ENCODE results near the gene ERC2.

ERC2 gene

DNA sequence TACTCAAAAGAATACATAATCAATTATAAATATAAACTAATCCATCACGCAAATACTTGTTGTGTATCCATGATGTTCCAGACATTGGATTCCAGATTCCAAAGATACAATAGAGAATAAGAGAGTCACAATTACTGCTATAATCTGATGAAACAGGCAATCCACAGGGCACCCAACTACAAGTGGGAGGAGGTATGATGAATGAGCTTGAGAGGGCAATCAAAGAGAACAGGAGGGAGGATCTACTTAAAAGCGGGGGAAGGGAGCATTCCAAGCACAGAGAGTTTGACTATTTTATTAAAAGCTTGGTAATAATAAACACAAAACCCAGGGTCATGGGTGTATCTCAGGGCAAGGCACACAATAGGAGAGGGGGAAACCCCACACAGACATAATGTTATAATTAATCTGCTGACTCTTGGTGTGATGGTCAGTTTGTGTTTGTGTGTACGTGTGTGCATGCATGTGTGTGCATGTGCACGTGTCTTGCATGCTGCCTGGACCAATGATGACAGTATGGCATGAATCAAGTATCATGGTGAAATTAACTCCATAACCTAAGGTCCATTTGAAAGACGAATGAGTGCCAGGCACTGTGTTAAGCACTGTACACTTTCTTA, 655.8 kb downstream of the ERC2 start:
- no peak for FAIRE-seq

DNA sequence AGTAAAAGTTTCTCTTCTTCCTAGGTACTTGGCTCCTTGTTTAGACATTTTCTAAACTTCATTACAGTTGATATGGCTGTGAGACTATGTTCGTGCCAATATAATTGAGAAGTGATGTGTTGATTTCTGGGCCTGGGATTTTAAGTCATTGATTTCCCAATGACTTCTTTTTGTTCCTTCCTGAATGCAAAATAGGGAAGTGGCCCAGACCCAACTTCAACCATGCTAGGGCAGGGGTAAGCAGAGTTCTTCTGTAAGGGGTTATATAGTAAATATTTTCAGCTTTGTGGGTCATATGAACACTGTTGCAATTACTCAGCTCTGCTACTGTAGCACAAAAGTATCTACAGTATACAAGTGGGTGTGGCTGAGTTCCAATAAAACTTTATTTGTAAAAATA, 661.1 kb downstream of the ERC2 start:
- FAIRE-seq: no peak

DNA sequence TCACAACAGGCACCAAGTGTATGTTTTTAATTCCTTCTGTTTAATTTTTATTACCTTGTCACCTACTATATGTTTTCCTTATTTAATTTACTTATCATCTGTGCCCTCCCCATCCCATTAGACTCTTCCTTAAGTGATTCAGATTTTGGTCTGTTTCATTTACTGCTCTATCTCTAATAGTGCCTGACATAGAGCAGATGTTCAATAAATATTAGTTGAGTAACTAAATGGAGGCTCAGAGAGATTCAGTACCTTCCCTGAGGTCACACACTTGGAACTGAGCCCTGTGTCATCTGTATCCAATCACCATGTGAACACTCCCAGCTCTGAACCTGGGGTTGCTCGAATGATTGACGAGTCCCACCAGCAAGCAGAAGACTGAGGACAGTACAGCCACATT, 663.1 kb downstream of the ERC2 start:
- FAIRE-seq: no peak

DNA sequence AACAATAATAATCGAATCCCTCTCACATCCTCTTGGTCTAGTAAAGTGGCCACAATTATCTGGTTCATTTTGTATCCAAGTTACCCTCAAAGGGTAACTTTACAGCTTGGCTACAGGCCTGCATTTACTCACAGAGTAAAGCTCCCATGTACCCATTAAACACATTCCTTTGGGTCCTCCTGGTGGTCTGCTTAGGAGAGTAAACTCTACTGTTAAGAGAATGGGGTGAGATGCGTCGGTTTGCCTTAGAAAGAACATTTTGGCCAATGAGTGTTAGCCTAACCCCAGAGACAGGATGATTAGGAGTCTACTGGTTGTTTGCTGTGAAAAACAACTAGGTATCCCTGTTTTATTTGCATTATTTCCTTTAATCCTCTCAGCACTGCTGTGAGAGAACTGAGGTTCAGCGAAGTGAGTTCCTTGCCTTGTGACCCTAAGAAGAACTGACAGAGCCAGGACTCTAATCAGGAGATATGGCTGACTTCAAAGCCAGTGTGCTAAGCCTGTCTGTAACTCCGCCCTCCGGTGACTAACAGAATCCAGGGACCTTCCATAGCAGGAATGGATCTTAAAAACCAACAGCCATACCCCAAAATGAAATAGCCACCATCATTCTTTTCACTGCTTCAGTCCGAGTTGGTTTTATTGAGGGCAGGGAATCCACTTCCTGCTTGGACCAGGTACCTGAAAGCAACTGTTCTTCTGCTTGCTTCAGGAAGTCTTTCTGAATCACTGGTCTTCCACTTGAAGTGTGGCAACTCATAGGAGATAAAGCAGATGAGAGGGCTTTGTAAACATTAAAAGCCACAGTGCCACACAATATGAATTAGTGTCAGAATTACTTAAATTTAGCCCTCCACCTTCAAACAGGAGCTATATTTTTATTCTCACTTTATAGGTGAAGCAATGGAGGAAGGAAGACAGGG, 663.8 kb downstream of the ERC2 start:
- FAIRE-seq: no peak

DNA sequence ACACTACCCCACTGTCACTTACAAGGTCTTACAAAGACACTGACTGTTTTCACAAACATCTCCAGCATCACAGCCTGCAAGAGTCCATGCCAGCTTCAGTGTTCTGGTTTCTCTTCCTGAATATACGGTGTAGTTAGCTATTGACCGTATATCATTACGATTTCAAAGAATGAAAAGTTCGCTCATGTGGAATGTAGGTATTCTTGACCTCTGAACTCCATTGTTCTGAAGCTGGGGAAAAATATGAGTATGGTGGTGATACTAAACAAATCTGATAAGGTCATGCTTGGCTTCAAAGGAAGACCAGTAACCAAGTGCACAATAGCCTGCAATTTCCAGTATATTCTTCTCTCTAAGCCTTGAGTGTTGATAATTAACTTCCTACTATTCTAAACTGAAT, 665.5 kb downstream of the ERC2 start:
- no peak for FAIRE-seq

DNA sequence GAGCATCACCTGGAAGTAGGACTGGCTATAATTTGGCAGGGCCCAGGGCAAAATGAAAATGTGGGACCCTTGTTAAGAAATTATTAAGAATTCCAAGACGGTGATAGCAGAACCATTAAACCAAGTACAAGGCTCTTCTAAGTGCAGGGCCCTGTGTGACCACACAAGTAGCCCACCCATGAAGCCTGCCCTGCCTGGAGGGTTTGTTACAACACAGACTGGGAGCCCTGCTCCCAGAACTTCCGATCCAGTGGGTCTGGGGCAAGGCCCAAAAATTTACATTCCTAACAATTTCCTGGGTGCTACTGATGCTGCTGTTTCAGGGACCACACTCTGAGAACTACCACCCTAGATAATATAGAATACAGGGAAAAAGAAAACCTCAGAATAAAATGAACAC, 666.6 kb downstream of the ERC2 start:
- FAIRE-seq: no peak

DNA sequence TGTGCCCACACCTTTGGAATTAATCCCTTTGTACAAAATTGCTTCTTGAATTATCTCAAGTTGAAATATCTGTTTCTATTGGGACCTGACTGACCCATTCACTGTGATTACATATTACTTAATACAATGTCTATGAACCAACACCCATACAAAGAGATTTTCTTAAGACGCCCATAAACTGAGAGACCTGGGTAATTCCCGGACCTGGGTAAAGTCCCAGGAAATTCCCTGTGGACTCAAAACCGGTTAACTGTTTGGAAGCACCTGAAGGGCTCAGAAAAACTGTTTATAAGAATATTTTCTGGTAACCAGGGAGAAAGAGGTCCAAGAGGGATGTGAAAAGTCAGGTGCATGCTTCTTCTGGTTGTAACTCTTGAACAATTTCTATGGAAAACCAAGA, 667.2 kb downstream of the ERC2 start:
- FAIRE-seq: no peak

DNA sequence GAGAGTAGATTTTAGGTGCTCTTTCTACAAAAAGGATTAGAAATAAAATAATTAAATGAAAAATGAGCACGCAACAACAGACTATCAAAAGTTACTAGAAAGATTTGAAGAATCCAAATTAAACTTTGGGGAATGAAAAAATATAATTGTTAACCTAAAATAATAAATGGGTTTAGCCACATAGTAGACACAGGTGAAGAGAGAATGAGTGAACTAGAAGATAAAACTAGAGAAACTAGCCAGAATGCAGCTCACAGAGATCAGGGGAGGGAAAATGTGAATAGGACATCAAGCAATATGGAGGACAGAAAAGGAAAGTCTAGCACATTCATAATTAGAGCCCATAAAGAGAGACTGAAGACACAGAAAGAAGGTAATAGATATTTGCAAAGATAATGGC, 670.5 kb downstream of the ERC2 start:
- no peak for FAIRE-seq

DNA sequence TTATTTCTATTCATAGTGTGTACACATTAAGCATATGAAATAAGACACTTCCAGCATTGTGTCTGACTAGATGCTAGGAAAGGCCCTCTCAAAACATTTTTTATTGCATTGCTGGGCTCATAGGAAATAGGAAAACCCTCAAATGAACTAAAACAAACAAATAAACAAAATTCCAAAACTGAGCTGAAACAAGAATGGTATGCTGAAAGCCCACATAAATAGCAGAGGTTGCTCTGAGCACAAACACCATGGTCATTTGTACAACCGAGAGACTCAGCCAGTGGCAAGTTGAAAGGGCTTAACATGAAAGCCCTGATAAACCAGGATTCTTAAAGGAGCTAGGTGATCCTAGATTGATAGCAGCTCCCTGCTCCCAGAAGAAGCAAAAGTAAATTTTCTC, 671.2 kb downstream of the ERC2 start:
- no peak for FAIRE-seq

DNA sequence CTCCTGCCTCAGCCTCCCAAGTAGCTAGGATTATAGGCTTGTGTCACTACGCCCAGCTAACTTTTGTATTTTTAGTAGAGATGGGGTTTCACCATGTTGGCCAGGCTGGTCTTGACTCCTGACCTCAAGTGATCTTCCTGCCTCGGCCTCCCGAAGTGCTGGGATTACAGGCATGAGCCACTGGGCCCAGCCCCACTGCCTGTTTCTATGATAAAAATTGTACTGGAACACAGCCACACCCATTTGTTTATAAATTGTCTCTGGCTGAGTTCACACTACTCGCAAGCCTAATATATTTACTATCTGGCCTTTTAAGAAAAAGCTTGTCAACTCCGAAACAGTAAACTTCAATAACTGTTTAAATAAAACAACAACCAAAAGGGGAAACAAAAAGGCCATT, 671.7 kb downstream of the ERC2 start:
- no peak for FAIRE-seq

DNA sequence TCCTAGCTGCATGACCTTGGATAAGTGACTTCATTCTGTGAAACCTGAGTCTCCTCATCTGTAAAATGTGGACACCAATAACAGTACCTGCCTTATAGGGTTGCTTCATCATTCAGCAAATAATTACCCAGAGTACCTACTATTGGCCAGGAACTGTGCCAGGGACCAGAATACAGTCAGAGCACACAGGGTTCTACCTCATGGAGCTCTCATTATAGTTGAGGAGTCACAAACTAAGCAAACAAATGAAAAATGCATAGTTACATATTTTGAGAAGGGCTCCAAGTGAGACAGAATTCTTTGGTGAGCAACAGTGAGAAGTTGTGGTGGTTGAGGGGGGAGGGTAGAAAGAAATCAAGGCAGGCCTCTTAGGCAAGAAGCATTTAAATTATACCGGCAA, 672.5 kb downstream of the ERC2 start:
- FAIRE-seq: no peak

DNA sequence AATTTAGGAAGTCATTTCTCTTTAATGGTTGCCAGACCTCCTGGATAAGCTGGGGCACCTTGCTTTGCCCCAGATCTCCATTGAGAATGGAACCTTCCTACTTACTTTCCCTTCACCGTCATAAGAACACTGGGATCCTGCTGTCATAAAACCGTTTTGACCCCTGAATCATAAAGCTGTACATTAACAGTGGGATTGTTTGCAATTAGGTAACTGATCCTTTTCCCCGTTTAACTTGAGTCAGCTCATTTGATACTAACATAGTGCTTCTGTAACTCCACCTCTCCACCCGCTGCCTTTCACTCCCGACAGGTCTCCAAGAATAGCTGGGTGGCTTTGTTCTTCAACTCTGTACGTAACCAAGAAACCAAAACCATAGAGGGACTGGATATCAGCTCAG, 673.0 kb downstream of the ERC2 start:
- FAIRE-seq: no peak

DNA sequence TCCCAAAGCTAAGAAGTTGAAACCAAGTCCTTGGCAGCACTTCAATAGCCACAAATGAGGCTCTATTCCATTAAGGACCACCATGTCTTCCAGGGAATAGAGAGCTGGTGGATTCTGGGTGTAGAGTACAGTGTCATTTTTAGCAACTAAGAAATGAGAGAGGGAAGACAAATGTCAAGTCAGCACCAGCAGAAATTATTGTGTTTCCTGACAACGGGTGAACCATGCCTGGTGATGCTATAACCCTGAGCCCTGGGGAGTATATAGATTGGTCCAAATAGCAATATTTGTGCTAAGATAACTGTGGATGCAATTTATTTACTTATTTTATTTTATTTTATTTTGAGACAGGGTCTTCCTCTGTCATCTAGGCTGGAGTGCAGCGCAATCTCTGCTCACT, 675.5 kb downstream of the ERC2 start:
- FAIRE-seq: no peak

DNA sequence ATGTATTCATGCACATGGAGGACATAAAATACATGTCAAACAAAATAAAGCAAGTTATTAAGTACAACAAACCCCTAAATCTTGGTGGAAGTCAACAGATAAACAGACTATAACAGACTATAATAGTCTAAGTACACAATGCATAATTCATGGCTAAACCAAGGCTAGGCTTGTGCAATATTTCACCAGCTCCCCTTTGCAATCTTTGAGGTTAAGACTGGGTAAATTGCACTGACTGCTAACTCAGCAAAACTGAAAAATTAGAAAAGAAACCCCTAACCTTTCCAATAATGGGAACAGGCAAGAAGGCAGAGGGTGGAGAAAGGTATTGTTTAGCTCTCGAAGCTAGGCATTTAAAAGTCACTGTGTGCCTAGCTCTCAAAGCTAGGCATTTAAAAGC, 676.3 kb downstream of the ERC2 start:
- FAIRE-seq: no peak

DNA sequence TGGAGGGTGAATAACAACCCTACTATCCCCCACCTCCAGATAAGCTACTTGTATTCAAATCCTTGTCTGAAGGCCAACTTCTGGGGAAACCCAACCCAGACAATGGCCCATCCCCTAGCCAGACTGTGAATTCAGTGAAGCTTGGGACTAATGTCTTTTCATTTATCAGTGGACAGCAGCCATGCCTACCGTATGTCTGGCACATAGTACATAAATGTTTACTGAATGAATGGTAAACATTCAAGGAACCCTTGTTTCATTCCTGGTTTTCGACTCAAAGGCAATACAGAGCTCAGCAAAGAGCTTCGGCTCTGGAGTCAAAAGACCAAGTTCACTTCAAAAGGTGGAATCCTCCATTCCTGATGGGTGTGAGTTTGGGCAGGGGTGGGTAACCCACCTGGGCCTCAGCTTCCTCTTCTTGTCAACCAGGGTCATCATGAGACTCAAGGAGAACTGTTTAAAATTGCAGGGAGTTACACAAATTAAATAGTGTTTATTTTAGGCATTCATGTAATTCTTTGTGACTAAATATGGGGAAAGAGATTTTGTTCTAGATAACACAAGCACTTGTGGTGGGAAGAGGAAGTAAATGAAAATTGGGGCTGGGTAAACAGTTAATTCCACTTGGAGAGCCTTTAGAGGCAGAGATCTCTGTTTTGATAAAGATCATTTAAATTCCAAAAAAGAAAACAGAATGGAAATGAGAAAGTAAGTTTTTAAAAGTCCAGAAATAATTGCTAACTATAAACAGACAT, 677.5 kb downstream of the ERC2 start:
- no peak for FAIRE-seq

DNA sequence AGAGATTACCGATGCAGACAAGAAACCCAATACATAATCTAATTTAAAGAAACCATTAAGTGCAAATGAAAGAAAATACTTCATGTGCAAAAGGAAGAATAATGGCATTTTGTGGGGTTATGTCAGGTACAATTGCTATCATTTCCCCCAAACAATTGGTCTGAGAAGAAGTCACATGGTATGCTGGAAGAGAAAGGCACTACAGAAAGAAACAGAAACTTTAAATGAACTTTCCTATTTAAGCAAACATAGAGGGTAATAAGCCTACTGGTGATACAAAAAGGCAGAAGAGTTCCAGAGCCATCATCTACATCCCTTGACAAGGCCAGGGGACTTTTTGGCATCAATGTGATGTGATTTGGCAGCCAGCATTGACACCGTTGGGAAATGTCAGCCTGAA, 678.8 kb downstream of the ERC2 start:
- FAIRE-seq: no peak

DNA sequence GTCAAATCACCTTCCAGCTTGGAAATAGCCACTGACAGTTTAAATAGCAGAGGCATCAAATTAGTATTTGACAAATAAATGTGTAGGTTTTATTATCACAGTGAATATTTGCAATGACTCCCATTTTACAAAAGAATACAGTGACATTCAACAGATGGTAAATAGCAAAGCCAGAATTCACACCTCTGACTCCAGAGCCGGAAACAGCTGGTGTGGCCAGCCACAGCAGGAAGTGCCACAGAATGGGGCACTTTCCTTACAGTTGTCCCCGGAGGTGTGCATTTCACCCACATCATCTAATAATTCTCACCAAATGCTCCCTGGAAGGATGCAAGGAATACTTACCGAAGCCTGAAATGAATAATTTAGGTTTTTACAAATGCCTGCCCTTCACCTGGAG, 685.5 kb downstream of the ERC2 start:
- FAIRE-seq: no peak

DNA sequence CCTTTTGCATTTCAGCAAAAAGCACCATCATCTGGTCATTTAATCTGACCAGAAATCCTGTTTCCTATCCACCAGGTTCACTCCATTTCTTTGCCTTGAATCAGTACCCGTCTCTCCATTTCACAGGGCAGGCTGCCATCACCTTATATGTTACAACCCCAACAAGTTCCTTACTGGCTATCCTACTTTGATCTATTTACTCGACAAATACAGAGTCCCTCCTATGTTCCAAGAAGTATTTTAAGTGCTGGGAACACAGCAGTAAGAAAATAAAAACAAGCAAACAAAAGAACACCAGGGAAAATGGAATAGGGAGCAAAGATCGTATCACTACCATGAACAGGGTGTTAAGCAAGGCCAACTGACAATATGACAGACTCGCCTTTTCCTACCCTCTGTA, 685.9 kb downstream of the ERC2 start:
- FAIRE-seq: no peak

DNA sequence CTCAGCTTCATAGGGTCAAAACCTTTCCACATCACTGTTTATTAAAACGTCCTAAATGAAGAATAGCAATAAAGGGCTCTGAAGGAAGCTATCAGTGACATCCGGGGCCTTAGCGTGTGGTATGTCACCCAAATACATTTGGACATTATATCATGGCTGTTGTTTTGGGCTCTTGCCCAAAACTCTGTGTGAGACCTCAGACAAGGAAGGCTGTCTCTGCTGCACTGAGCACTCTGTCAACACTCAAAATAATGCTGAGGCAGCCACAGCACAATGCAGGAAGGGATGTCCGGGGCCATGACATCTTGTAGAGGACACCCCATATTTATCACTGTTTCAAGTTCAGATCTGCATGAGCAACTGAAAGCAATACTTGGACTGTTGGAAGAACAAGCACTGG, 687.4 kb downstream of the ERC2 start:
- FAIRE-seq: no peak

DNA sequence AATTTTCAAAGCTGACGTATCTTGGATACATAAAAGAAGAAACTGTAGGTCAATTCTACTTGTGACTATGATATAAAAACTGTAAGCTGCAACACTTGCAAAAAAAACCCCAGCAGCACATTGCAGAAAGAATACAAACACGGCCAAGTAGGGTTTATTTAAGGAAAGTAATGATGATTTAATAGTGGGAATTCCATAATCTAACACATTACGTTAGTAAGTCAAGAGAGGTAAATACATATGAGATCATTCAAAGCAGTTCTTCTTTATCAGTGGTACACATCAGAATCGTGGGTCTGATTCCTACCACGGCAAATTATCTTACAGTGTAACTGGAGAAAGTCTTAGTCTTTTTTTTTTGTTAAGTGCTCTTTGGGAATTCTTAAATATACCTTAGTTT, 688.7 kb downstream of the ERC2 start:
- no peak for FAIRE-seq

DNA sequence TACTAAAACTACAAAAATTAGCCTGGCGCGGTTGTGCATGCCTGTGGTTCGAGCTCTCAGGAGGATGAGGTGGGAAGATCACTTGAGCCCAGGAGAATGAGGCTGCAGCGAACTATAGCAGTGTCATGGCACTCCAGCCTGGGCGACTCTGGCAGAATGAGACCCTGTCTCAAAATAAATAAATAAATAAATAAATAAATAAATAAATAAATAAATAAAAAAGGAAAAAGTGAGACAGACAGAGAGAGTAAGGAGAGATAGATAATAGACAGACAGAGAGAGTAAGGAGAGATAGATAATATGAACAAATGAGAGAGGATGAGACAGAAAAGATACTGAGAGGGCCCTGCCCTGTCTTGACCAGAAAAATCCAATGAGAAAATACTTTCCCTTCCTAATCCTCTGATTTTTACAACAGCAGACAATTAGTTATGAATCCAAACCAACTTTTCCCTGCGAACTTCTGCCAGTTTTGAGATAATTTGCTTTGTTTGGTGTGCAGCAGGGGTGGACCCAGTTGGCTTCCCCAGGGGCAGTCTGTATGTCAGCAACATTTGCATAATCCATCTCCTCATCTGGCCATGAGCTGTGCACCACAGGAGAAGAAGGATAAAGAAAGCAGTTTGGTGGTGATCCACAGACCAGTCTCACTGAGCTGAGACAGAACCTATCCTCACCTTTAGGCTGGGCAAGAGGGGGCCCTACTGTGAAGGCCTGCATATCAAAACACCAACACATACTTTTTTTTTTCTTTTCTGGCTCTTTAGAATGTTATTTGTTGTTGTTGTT, 692.7 kb downstream of the ERC2 start:
- FAIRE-seq: no peak

DNA sequence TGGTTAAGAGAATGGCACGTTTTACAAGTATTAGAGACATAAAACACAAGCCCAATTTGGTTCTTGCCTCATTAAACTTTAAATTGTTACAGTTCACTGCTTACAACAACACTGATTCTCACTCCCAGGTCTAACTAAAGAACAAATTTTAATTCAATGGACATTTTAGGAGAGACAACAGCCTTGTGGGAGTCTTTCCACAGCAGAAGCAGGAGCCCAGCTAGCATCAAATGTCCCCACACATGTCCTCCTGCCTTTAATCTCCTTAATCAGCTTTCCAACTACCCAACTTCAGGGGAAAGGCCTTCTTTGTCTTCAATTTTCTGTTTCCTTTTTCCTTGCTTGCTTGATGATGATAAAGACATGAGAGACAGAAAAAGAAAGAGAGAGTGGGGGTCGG, 693.4 kb downstream of the ERC2 start:
- no peak for FAIRE-seq

DNA sequence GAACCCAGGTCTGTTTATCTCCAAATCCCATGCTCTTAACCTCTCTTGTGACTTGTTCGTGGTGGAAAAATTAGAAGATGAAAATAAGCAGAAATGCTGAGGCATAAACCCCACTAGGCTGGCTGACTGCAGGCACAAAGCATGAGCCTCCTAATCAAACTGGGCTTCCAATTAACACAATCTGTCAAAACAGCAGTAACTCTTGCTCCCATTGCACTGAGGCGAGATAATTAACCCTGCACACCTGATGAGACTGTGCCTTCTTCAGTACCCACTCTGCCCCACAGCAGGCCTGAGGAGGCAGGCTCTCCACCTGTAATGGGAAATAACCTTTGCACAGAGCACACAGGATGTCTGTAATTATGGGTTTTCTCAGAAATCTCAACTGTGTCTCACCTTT, 696.8 kb downstream of the ERC2 start:
- no peak for FAIRE-seq

Measured in colon (tissue), 2 donors.